BJ (cell line): Measurements from ENCODE around the gene STOML2. TPM values are rescaled to one million over a fixed set of nuclear protein-coding genes. Genes with fewer than 3 reads are reported as not detected.
A peak's percentile ranks its signal among the peaks of the same experiment; 100 is the strongest.

Experiments used
- CTCF ChIA-PET: fragments of 350-600 bp; formaldehyde crosslinking; extraction: SDS; loops from one replicate; lab custom pipeline; 2021; ENCODE audit warnings: antibody characterized with exemption, inconsistent platforms; lab: Yijun Ruan, JAX
- POLR2A ChIA-PET: fragments of 300-600 bp; sonication (Branson Sonifier 250); formaldehyde crosslinking; extraction: SDS; loops from one replicate; lab custom pipeline; 2021; ENCODE audit warnings: antibody characterized with exemption; lab: Charles Lee
- DNase-seq: peaks from one replicate; pipeline ENCODE4 v3.0.0-alpha.2; 2011; ENCODE audit warnings: low read depth
- H3K27me3 ChIP-seq: 2 replicates; pipeline ENCODE4 v1.6.0; 2011; ENCODE audit warnings: low read length; ENCODE audit not compliant: control insufficient read depth, insufficient read depth
- H3K36me3 ChIP-seq: 2 replicates; pipeline ENCODE4 v1.5.1; 2011; ENCODE audit warnings: low read length; ENCODE audit not compliant: control insufficient read depth, insufficient read depth
- H3K4me3 ChIP-seq: 2 replicates; pipeline ENCODE4 v1.5.1; 2011; ENCODE audit warnings: low read depth, mild to moderate bottlenecking, control low read depth, low read length
- polyA plus RNA-seq: library from polyadenylated mRNA; depleted of rRNA; stranded (reverse); fragments of >200 nt; gene quantifications from 2 replicates; pipeline ENCODE4 v1.2.3, GENCODE V29; 2011
- TF ChIP-seq, protein P1 (sequence below): IDR thresholded peaks from 2 replicates; pipeline ENCODE4 v1.5.1; 2011; ENCODE audit warnings: low read depth, mild to moderate bottlenecking, control low read depth, inconsistent platforms, low read length, moderate library complexity; ENCODE audit not compliant: insufficient read depth

STOML2 gene
- polyA plus RNA-seq, 1 experiment: 170 TPM

DNA sequence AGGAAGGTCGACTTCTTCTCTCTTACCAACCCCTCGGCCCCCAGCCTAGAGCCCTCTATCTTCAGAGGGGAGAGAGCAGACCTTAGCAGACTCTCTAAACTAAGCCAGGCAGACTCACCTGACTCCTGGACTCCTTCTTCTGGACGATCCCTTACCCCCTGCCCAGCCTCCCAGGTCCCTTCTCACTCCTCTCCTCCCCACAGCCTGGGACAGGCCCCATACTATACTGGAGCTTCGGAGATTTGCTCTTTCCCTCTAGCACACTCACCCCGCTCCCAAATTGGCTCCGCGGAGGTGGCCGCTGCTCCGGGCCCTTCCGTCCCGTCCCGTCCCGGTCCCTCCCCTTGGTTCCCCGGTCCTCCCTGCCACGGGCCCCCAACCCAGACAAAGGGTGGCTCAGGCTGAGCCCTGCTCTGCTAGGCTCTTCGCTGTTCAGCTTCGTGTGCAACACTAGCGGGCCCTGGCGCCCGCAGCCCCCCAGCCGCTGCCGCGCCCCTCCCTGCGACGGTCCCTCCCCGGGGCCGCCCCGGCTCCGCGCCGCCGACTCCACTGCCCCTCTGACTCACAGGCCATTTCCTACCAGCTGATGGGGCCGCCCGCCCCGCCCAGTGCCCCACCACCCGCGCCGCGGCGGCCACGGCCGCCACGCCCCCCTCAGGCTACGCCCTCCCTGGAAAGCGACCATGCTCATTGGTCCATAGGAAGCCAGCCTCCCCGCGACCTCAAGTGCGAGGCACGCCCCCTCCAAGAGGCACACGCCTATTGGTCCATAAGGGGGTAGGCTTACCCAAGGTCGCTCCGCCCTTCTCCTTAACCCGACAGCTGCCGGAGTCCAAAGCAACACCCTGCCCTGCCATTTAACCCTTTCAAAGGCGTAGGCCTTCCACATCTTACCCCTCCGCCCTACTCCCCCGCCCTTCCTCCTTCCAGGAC lies 8.3 kb upstream of the STOML2 start:
- Histone ChIP-seq H3K36me3 (peaks cover 14% of the 10 kb centered on the region), H3K4me3 (peak overlapping the region; percentile 78), H3K27me3 (no peaks in the 10 kb centered on the region)
- TF ChIP-seq, protein P1, sequence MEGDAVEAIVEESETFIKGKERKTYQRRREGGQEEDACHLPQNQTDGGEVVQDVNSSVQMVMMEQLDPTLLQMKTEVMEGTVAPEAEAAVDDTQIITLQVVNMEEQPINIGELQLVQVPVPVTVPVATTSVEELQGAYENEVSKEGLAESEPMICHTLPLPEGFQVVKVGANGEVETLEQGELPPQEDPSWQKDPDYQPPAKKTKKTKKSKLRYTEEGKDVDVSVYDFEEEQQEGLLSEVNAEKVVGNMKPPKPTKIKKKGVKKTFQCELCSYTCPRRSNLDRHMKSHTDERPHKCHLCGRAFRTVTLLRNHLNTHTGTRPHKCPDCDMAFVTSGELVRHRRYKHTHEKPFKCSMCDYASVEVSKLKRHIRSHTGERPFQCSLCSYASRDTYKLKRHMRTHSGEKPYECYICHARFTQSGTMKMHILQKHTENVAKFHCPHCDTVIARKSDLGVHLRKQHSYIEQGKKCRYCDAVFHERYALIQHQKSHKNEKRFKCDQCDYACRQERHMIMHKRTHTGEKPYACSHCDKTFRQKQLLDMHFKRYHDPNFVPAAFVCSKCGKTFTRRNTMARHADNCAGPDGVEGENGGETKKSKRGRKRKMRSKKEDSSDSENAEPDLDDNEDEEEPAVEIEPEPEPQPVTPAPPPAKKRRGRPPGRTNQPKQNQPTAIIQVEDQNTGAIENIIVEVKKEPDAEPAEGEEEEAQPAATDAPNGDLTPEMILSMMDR: no peak
- DNase-seq: peak; percentile 91
- POLR2A ChIA-PET: interaction anchor here (0.6 to 0.7 kb wide), 2 partner anchors 18 to 243 kb away, joined by 3 to 7 read pairs; no protein-coding TSS in a partner anchor
- CTCF ChIA-PET: interaction anchor here (0.7 to 2.4 kb wide), 5 partner anchors 8 to 447 kb away, joined by 3 to 12 read pairs (median 4); partner anchors contain the start of genes PIGO and STOML2

DNA sequence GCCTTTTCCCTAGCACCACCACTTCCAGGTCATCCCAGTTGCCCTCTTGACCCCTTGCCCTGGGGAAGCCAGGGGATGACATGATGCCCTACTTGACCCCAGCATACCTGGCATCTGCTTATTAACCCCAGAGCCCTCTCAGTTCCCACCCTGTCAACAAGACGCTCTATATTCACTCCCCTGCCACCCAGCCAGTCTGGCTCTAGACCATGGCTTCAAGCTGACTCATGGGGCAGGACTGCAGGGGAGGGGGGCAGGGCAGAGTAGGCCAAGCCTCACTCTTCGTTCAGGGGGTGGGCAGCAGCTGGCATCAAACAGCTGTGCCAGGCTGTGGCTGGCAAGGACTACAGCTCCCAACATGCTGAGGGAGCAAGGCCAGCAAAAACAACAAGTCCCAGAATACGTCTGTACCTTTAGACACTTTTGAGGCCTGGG lies 7.4 kb upstream of the STOML2 start:
- peak overlapping the region; percentile 78 for H3K4me3 ChIP-seq
- TF ChIP-seq, protein P1: no peak
- CTCF ChIA-PET: interaction anchor here (0.9 to 2.4 kb wide), 3 partner anchors 13 to 444 kb away, joined by 3 to 12 read pairs (median 5); partner anchors contain the start of gene PIGO
- H3K36me3 ChIP-seq: peaks cover 22% of the 10 kb centered on the region
- POLR2A ChIA-PET: no interaction called here
- H3K27me3 ChIP-seq: no peaks in the 10 kb centered on the region
- DNase-seq: no peak

DNA sequence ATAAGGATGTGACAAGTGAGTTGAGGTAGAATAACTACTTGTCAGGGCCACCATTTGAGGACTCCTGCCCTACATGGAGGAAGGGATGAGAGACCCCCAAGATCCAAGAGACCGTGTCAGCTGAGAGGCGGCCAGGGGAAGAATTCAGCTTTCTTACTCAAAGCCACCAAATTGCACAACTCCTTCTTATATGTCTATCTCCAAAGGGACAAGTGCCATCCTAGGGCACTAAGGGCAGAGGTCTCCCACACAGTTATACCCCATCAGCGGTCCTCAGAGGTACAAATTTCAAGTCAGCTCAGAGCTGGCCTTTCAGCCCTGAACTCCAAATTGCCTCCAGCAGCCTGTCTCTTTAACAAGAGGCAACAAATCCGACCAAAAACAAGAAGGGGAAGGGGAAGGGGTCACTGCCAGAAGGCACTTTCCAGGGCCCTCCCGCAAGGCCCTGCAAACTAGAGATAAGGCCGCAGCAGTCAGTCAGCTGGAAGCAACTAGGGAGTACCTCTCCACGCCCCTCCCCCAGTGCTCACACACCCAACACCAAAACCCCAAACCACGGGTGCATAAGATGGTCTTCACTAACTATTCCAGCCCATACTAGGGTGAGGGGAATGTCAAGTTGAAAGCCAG lies 6.1 kb upstream of the STOML2 start:
- peaks cover 30% of the 10 kb centered on the region for H3K36me3 ChIP-seq
- ChIA-PET CTCF (interaction anchor here (0.7 to 1.0 kb wide), 2 partner anchors 12 to 209 kb away, joined by 3 to 4 read pairs; partner anchors contain the start of gene PIGO), POLR2A (no interaction called here)
- no peak overlapping the region for H3K4me3 ChIP-seq
- no peaks in the 10 kb centered on the region for H3K27me3 ChIP-seq
- TF ChIP-seq, protein P1: no peak
- no peak for DNase-seq

DNA sequence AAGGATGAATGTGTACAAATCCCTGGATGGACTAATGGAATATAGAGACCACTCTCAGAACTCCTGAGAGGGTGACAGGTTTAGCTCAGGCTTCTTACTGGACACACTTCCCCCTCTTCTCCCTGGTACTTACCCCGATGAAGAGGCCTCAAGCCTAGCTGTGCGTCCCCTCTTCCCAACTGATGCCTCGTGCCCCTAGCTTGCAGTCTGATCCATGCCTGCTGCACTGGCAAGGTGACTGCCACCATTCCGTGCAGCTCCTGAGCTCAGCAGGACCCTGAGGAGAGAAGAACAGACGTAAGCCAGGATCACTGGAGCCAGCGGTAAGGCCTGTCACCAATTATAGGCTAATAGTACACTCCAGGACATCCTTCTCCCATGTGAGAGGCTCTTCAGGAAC lies 5.5 kb upstream of the STOML2 start:
- peaks cover 30% of the 10 kb centered on the region for H3K36me3 ChIP-seq
- TF ChIP-seq, protein P1: no peak
- POLR2A ChIA-PET: no interaction called here
- DNase-seq: no peak
- no peaks in the 10 kb centered on the region for H3K27me3 ChIP-seq
- no peak overlapping the region for H3K4me3 ChIP-seq
- CTCF ChIA-PET: interaction anchor here (1.0 kb wide), 1 partner anchor 12 kb away, joined by 4 read pairs; the partner anchor contains the start of gene PIGO
